Osteocyte (in vitro differentiated cells): Measurements from ENCODE around the gene SLC35F3. TPM values are rescaled to one million over a fixed set of nuclear protein-coding genes. Genes with fewer than 3 reads are reported as not detected.

Experiments used
- DNase-seq: peaks from one replicate; pipeline ENCODE4 v3.0.0; 2021; ENCODE audit warnings: mixed read lengths; ENCODE audit not compliant: unreplicated experiment; ENCODE audit errors: extremely low spot score
- H3K27ac Mint-ChIP-seq: one replicate; pipeline ENCODE4 v1.8.0; 2021; ENCODE audit warnings: mild to moderate bottlenecking, mixed read lengths; ENCODE audit not compliant: unreplicated experiment
- H3K27me3 Mint-ChIP-seq: one replicate; pipeline ENCODE4 v1.8.0; 2021; ENCODE audit warnings: mixed read lengths; ENCODE audit not compliant: unreplicated experiment
- H3K36me3 Mint-ChIP-seq: one replicate; pipeline ENCODE4 v1.8.0; 2021; ENCODE audit warnings: mixed read lengths; ENCODE audit not compliant: unreplicated experiment
- H3K4me1 Mint-ChIP-seq: one replicate; pipeline ENCODE4 v1.8.0; 2021; ENCODE audit warnings: mixed read lengths; ENCODE audit not compliant: unreplicated experiment
- H3K4me3 Mint-ChIP-seq: one replicate; pipeline ENCODE4 v1.8.0; 2021; ENCODE audit warnings: mild to moderate bottlenecking, moderate library complexity, mixed read lengths; ENCODE audit not compliant: unreplicated experiment
- H3K9me3 Mint-ChIP-seq: one replicate; pipeline ENCODE4 v1.8.0; 2021; ENCODE audit warnings: mixed read lengths; ENCODE audit not compliant: unreplicated experiment
- total RNA-seq: library from RNA; stranded (reverse); gene quantifications from 2 replicates; pipeline ENCODE4 v1.2.1, GENCODE V29; 2021
- TF ChIP-seq, protein P1 (sequence below): fragments of 200-600 bp; sonication (generic); IDR thresholded peaks from 2 replicates; pipeline ENCODE4 v1.5.0; 2021; ENCODE audit warnings: antibody characterized with exemption, mild to moderate bottlenecking, moderate library complexity

SLC35F3 gene
- total RNA-seq, 1 donor from 2014 or later, result not detected

DNA sequence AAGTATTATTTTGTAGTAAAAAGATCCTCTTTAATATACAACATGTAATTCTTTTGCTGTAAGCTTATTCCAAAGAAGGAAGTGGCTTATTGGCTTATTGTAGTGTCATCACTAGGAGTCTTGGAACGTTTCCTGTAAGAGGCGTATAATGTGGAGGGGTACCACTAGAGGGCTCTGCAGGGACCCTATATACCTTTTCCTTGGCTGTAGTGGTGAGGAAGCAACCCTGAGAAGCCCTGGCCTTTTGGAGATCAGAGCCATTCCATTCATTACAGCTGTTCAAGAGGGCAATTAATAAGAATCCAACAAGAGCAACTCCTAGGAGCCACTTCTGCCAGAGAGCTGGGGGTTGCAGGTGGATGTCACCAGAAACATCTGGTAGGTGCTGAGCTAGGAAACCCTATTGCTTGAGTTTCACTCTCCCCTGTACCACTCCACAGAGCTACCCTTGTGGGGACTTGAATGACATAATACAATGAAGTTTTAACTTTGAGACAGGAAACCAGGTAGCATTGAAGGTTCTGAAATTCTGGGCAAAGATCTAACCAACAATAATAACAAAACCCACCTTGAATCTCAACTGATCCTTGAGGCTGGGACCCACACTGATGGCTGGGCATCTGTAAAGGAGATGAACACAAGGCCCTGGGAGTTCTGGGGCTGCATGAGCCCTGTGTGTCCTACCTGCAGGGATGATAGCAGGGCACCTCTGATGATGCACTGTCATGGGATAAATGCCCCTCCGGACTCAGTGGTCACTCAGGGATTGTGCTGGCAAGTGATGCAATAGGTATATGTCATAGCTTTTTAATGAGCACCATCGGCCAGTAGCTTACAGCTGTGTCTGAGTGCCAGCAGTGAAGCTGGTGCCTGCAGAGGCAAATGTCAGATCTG is 308.5 kb downstream of the SLC35F3 start:
- H3K27me3 Mint-ChIP-seq, result peaks cover 28% of the 10 kb centered on the region
- no peak for DNase-seq
- TF ChIP-seq, protein P1, sequence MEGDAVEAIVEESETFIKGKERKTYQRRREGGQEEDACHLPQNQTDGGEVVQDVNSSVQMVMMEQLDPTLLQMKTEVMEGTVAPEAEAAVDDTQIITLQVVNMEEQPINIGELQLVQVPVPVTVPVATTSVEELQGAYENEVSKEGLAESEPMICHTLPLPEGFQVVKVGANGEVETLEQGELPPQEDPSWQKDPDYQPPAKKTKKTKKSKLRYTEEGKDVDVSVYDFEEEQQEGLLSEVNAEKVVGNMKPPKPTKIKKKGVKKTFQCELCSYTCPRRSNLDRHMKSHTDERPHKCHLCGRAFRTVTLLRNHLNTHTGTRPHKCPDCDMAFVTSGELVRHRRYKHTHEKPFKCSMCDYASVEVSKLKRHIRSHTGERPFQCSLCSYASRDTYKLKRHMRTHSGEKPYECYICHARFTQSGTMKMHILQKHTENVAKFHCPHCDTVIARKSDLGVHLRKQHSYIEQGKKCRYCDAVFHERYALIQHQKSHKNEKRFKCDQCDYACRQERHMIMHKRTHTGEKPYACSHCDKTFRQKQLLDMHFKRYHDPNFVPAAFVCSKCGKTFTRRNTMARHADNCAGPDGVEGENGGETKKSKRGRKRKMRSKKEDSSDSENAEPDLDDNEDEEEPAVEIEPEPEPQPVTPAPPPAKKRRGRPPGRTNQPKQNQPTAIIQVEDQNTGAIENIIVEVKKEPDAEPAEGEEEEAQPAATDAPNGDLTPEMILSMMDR, result peak; percentile 34
- no peak overlapping the region for H3K27ac Mint-ChIP-seq
- H3K9me3 Mint-ChIP-seq, result no peaks in the 10 kb centered on the region
- no peaks in the 10 kb centered on the region for H3K36me3 Mint-ChIP-seq
- H3K4me1 Mint-ChIP-seq, result peaks cover 2% of the 10 kb centered on the region
- H3K4me3 Mint-ChIP-seq, result no peak overlapping the region

DNA sequence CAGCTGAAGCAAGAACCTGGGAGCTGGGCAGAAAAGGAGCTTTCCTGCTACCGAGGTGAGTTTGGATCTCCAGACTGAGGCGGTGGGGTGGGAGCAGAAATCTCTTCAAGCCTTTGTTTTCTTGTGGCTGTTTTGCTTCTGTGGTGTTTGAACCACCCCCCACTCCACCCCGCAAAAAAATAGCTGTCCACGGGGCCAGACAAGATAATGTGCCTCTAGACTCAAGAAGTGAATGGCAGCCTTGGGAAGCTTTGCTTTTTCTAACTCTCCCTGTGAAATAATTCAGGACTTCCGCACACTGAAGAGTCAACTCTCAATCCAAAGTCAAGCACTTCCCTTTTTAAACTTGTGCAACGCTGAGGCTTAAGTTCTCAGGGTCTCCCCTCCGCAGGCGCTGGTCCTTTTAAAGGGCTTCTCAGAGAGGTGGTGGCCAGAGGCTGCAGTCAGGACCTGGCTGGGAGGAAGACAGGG is 309.2 kb downstream of the SLC35F3 start:
- TF ChIP-seq, protein P1, result no peak
- Mint-ChIP-seq H3K27me3 (peaks cover 28% of the 10 kb centered on the region), H3K4me1 (peaks cover 2% of the 10 kb centered on the region)

DNA sequence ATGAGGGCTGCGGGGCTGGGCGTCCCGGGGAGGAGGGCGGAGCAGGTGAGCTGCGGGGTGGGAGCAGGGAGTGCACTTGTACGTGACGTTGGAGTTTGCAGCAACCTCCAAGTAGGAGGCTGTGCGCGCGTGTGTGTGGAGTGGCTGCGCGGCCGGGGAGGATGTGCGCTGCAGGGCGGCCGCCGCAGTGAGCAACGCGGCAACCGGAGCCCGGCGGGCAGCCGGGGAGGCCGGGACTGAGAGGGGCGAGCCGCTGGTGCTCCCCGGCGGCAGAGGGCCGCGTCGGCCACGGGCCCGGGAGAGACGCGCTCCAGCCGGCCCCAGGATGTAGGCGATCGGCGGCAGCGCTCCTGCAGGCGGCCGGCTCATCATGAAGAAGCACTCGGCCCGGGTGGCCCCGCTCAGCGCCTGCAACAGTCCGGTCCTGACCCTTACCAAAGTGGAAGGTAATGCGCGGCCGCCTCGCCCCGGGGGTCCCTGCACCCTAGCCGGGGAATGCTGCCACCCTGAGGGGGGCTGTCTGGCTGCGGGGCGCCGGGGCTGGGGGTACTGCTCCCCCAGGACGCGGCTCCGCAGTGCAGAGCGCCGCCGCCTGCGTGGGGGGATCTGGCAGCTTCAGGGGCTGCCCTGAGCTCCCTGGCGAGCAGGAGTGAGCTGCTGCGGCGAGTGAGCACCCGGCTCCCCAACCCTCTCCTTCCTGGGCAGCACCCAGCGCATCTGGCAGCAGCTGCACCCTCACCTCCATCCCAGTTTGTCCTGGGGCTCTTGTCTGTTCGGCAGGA is 309.8 kb downstream of the SLC35F3 start:
- peak overlapping the region; percentile 49 for H3K4me3 Mint-ChIP-seq
- H3K9me3 Mint-ChIP-seq, result no peaks in the 10 kb centered on the region
- TF ChIP-seq, protein P1, result no peak
- no peak overlapping the region for H3K27ac Mint-ChIP-seq
- peaks cover 2% of the 10 kb centered on the region for H3K4me1 Mint-ChIP-seq
- DNase-seq, result no peak
- H3K27me3 Mint-ChIP-seq, result peaks cover 28% of the 10 kb centered on the region
- H3K36me3 Mint-ChIP-seq, result no peaks in the 10 kb centered on the region

More for the DNA sequence above, 309.2 kb downstream of the SLC35F3 start:
- Mint-ChIP-seq H3K4me3 (peak overlapping the region; percentile 49), H3K27ac (no peak overlapping the region), H3K9me3 (no peaks in the 10 kb centered on the region), H3K36me3 (no peaks in the 10 kb centered on the region)
- DNase-seq, result no peak

DNA sequence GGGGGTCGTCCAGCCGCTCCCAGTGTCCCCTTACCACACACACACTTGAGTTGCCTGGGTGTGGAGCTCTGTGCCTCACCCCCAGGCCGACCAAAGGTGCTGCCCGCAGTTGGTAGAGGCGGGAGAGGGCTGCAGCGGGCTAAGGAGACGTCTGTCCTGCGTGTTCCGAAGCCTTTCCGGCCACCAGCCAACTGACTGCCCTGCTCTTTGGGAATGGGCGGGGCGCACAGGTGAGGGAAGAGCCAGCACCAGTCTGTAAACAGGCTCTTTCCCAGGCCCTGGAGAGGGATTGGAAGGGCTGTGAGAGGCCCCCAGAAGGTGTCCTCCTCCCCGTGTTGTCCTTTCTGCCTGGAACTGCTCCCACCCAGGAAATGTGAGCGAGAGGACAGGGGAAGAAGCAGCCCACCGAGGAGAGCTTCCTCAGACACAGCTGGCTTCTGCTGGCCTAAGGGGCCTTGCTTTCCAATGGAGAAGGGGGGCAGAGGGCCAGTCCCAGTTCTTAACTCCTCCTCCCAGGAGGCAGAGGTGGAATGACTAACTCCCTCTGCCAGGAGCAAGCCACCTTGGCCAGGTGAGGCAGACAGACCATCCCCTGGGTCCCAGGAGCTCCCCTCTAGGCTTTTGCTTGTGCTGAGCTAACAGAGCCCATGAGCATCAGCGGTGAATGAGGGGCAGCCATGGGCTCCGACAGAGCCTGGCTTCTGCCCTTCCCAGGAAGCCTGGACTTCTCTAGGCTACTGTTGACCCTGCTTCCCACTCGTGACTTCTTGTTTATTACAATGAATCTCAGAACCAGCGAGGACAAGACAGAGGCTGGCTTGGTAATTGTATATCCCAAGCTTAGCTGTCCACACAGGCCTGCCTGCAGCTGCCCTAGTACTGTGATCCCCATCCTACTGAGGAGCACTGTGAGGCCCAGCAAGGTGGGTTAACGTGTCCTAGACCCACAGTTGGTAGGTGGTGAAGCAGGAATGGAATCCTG is 310.7 kb downstream of the SLC35F3 start:
- TF ChIP-seq, protein P1, result no peak
- Mint-ChIP-seq H3K27me3 (peaks cover 28% of the 10 kb centered on the region), H3K4me3 (no peak overlapping the region), H3K9me3 (no peaks in the 10 kb centered on the region), H3K27ac (no peak overlapping the region), H3K36me3 (no peaks in the 10 kb centered on the region), H3K4me1 (peaks cover 2% of the 10 kb centered on the region)
- DNase-seq, result no peak
